K562 treated with DMSO at 1 percent for 24 hours (cell line): ENCODE data around the gene TRAPPC5. TPM values are rescaled to one million over a fixed set of nuclear protein-coding genes. Genes with fewer than 3 reads are reported as not detected.

Experiments
- total RNA-seq: library from RNA; unstranded; fragments of 300-600 nt; gene quantifications from 2 replicates; pipeline ENCODE4 v1.2.3, GENCODE V29; 2022; ENCODE audit warnings: low read depth; ENCODE audit not compliant: insufficient read depth

TRAPPC5 gene
- total RNA-seq = 175 and 188 TPM in 2 replicates

GRCh38 chr19:7680606-7681339 lies at the start of gene TRAPPC5:
TRAPPC5 (plus strand) TSS chr19:7680833; CDS start chr19:7682254, 1,421 bp downstream.

GRCh38 chr19:7633698-7634097 lies 46.9 kb upstream of the TRAPPC5 start, which contains the start of gene PCP2:
PCP2 (minus strand) TSS chr19:7633719; CDS start chr19:7633457, 262 bp downstream.

GRCh38 chr19:7636691-7637373 lies 43.8 kb upstream of the TRAPPC5 start, which contains the start of gene STXBP2:
STXBP2 (plus strand) TSS chr19:7637110; CDS start chr19:7637150, 40 bp downstream.

GRCh38 chr19:7668842-7669241 lies 11.8 kb upstream of the TRAPPC5 start, which contains the start of gene RETN:
RETN (plus strand) TSS chr19:7669049; CDS start chr19:7669327, 278 bp downstream.

GRCh38 chr19:7676854-7677253 lies 3.8 kb upstream of the TRAPPC5 start, which contains the start of gene MCEMP1:
MCEMP1 (plus strand) TSS chr19:7677090; CDS start chr19:7677121, 31 bp downstream.

GRCh38 chr19:7701654-7702457 lies 21.2 kb downstream of the TRAPPC5 start, which contains the start of gene FCER2:
FCER2 (minus strand) TSS chr19:7702131; CDS start chr19:7699760, 2,371 bp downstream.

GRCh38 chr19:7732045-7732444 lies 51.4 kb downstream of the TRAPPC5 start, which contains the start of gene CLEC4G:
CLEC4G (minus strand) TSS chr19:7732110; CDS start chr19:7732102, 8 bp downstream.

Other genes with a start within 250 kb of the TRAPPC5 start
- gene PEX11G, start 191.8 kb upstream of the TRAPPC5 start, total RNA-seq = 8.6 and 12.1 TPM in 2 replicates
- gene ZNF358, start 164.7 kb upstream of the TRAPPC5 start, total RNA-seq = 46.9 and 54.4 TPM in 2 replicates
- 28.1 and 29.2 TPM in 2 replicates for gene MCOLN1, start 158.2 kb upstream of the TRAPPC5 start, total RNA-seq
- 101 and 108 TPM in 2 replicates for gene PNPLA6, start 145.1 kb upstream of the TRAPPC5 start, total RNA-seq
- gene CAMSAP3, start 85.0 kb upstream of the TRAPPC5 start, total RNA-seq = 3.4 and 3.8 TPM in 2 replicates
- gene XAB2, start 51.3 kb upstream of the TRAPPC5 start, total RNA-seq = 108 and 119 TPM in 2 replicates
- 33.2 and 56.3 TPM in 2 replicates for gene PET100, start 51.0 kb upstream of the TRAPPC5 start, total RNA-seq
- 2.6 and 6.6 TPM in 2 replicates for gene PCP2, start 47.1 kb upstream of the TRAPPC5 start, total RNA-seq
- 209 and 241 TPM in 2 replicates for gene STXBP2, start 43.7 kb upstream of the TRAPPC5 start, total RNA-seq
- not detected in 2 replicates for gene RETN, start 11.8 kb upstream of the TRAPPC5 start, total RNA-seq
- gene MCEMP1, start 3.7 kb upstream of the TRAPPC5 start, total RNA-seq = 1.3 and 1.4 TPM in 2 replicates
- gene FCER2, start 21.3 kb downstream of the TRAPPC5 start, total RNA-seq = 0.70 and 0.95 TPM in 2 replicates
- gene CLEC4G, start 51.3 kb downstream of the TRAPPC5 start, total RNA-seq = not detected in 2 replicates
- gene CD209, start 66.7 kb downstream of the TRAPPC5 start, total RNA-seq = not detected in 2 replicates
- 0.54 TPM in 1 of 2 replicates, not detected in the other for gene CLEC4M, start 82.4 kb downstream of the TRAPPC5 start, total RNA-seq
- 16.1 and 19.9 TPM in 2 replicates for gene EVI5L, start 149.4 kb downstream of the TRAPPC5 start, total RNA-seq
- 0.44 TPM in 1 of 2 replicates, not detected in the other for gene PRR36, start 193.6 kb downstream of the TRAPPC5 start, total RNA-seq
- gene LRRC8E, start 207.7 kb downstream of the TRAPPC5 start, total RNA-seq = 7.1 and 8.5 TPM in 2 replicates
- gene MAP2K7, start 223.0 kb downstream of the TRAPPC5 start, total RNA-seq = 40.0 and 44.3 TPM in 2 replicates
- gene TGFBR3L, start 234.0 kb downstream of the TRAPPC5 start, total RNA-seq = 2.2 and 3.2 TPM in 2 replicates
- 50.8 and 53.9 TPM in 2 replicates for gene SNAPC2, start 239.5 kb downstream of the TRAPPC5 start, total RNA-seq
- gene CTXN1, start 245.3 kb downstream of the TRAPPC5 start, total RNA-seq = 7.3 and 8.5 TPM in 2 replicates